BJ (cell line): ENCODE results near the gene ESD. TPM values are rescaled to one million over a fixed set of nuclear protein-coding genes. Genes with fewer than 3 reads are reported as not detected.
"Not testable (repeated sequence)": the region's sequence is repeated elsewhere in the genome, so short reads cannot be mapped to it uniquely, and the experiment has no call there.

Source experiments
- CTCF ChIA-PET: fragments of 350-600 bp; formaldehyde crosslinking; extraction: SDS; loops from one replicate; lab custom pipeline; 2021; ENCODE audit warnings: antibody characterized with exemption, inconsistent platforms; lab: Yijun Ruan, JAX
- POLR2A ChIA-PET: fragments of 300-600 bp; sonication (Branson Sonifier 250); formaldehyde crosslinking; extraction: SDS; loops from one replicate; lab custom pipeline; 2021; ENCODE audit warnings: antibody characterized with exemption; lab: Charles Lee
- DNase-seq: peaks from one replicate; pipeline ENCODE4 v3.0.0-alpha.2; 2011; ENCODE audit warnings: low read depth
- H3K27me3 ChIP-seq: 2 replicates; pipeline ENCODE4 v1.6.0; 2011; ENCODE audit warnings: low read length; ENCODE audit not compliant: control insufficient read depth, insufficient read depth
- H3K36me3 ChIP-seq: 2 replicates; pipeline ENCODE4 v1.5.1; 2011; ENCODE audit warnings: low read length; ENCODE audit not compliant: control insufficient read depth, insufficient read depth
- H3K4me3 ChIP-seq: 2 replicates; pipeline ENCODE4 v1.5.1; 2011; ENCODE audit warnings: low read depth, mild to moderate bottlenecking, control low read depth, low read length
- CTCF ChIP-seq: IDR thresholded peaks from 2 replicates; pipeline ENCODE4 v1.5.1; 2011; ENCODE audit warnings: low read depth, mild to moderate bottlenecking, control low read depth, inconsistent platforms, low read length, moderate library complexity; ENCODE audit not compliant: insufficient read depth
- polyA plus RNA-seq: library from polyadenylated mRNA; depleted of rRNA; stranded (reverse); fragments of >200 nt; gene quantifications from 2 replicates; pipeline ENCODE4 v1.2.3, GENCODE V29; 2011

The ESD gene
- polyA plus RNA-seq, 1 experiment: 95.7 TPM

DNA sequence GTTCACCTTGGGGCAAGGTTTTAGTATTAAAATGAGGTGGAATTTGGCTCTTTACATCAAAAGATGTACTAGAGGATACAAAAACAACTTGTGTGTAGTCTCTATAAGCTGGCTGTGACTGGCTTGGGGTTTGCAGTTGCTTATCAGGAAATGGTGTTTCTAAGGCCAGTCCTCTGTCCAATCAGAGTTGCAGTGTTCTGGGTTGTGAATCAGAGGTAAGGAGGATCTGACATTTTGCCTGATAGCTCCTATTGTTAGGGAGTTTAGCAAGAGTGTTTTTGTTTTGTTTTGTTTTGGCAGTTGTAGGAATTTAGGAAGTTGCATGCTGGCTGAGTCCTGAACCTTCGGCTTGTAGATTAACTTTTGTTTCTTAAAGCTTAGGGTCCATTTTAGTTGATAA is 20.1 kb upstream of the ESD start:
- ChIA-PET CTCF (interaction anchor here (2.2 to 2.3 kb wide), 2 partner anchors 9 to 13 kb away, joined by 5 to 7 read pairs; no protein-coding TSS in a partner anchor), POLR2A (no interaction called here)
- no peak overlapping the region for H3K4me3 ChIP-seq
- H3K27me3 ChIP-seq: no peaks in the 10 kb centered on the region
- TF ChIP-seq CTCF: no peak
- H3K36me3 ChIP-seq: no peaks in the 10 kb centered on the region
- DNase-seq: no peak

DNA sequence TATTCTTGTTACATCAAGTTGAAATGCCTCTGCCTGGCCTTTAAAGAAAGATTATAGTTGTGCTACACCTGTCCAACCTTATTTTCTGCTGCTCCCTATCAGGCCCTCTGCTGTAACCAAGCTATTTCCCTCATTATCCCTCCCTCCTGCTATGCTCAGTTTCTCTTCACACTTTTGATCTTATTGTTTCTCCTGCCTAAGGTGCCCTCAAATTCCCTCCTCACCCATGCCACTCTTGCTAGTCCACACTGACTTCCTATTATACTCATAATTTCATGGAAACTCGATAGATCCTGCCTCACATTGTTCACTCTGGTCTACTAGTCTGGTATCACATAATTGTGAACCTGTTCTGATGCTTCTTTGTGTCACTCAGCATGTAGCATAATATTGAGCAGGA is 19.4 kb upstream of the ESD start:
- no peaks in the 10 kb centered on the region for H3K36me3 ChIP-seq
- TF ChIP-seq CTCF: no peak
- H3K27me3 ChIP-seq: no peaks in the 10 kb centered on the region
- no peak for DNase-seq
- H3K4me3 ChIP-seq: no peak overlapping the region
- POLR2A ChIA-PET: no interaction called here
- CTCF ChIA-PET: interaction anchor here (2.2 to 2.3 kb wide), 2 partner anchors 9 to 14 kb away, joined by 5 to 7 read pairs; no protein-coding TSS in a partner anchor

GRCh38 chr13:46812301-46812797 is 15.4 kb upstream of the ESD start:
- POLR2A ChIA-PET: no interaction called here
- DNase-seq: no peak

GRCh38 chr13:46810440-46810839 is 13.5 kb upstream of the ESD start:
- DNase-seq: no peak
- TF ChIP-seq CTCF: no peak
- H3K4me3 ChIP-seq: no peak overlapping the region
- CTCF ChIA-PET: interaction anchor here (1.2 kb wide), 1 partner anchor 20 kb away, joined by 4 read pairs; no protein-coding TSS in a partner anchor
- H3K36me3 ChIP-seq: no peaks in the 10 kb centered on the region
- POLR2A ChIA-PET: no interaction called here
- no peaks in the 10 kb centered on the region for H3K27me3 ChIP-seq

More at GRCh38 chr13:46812301-46812797, 15.4 kb upstream of the ESD start:
- no peaks in the 10 kb centered on the region for H3K36me3 ChIP-seq
- no peaks in the 10 kb centered on the region for H3K27me3 ChIP-seq
- TF ChIP-seq CTCF: no peak
- H3K4me3 ChIP-seq: no peak overlapping the region
- CTCF ChIA-PET: no interaction called here

- CTCF ChIA-PET: interaction anchor here (1.0 kb wide), 1 partner anchor 88 kb away, joined by 3 read pairs; no protein-coding TSS in a partner anchor
- H3K36me3 ChIP-seq, H3K4me3 ChIP-seq, POLR2A ChIA-PET, DNase-seq, H3K27me3 ChIP-seq: not testable (repeated sequence)
Observed at GRCh38 chr13:46804921-46805320, 8.0 kb upstream of the ESD start.

DNA sequence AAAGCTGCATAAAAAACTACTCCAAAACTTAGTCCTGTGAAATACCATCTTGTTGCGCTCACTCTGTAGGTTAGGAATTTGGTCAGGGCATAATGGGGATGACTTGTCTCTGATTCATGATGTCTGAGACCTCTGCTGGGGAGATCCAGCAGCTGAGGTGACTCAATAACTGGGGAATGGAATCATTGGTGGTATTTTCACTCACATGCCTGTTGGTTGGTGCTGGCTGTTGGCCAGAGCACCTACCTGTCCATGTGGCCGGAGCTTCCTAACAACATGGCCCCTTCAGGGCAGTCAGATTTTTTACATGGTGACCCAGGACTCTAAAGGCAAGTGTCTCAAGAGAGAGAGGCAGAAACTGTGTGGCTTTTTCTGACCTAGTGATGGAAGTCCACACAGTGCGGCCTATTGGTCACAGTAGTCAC is 7.4 kb upstream of the ESD start:
- no peak for TF ChIP-seq CTCF
- Histone ChIP-seq H3K27me3 (no peaks in the 10 kb centered on the region), H3K36me3 (no peaks in the 10 kb centered on the region), H3K4me3 (no peak overlapping the region)
- CTCF ChIA-PET: no interaction called here
- POLR2A ChIA-PET: no interaction called here
- DNase-seq: peak; percentile 71
